ENCODE measurements around the gene FOXP1.

GRCh38 chr3:71316066-71316777 is 267.3 kb downstream of the FOXP1 start:
- TF ChIP-seq CTCF (IDR thresholded peaks at IDR 0.05 in 4 of 5, conservative IDR thresholded peaks at IDR 0.05 in 1 of 5) (no peak), POLR2A (IDR thresholded peaks at IDR 0.05) (no peak)
